Activated CD8-positive, alpha-beta memory T cell treated with anti-CD3 and anti-CD28 coated beads for 1 hour (primary cell): ENCODE data around the gene PLK2.

Experiments used
- DNase-seq, 2 donors: peaks; one replicate each; pipeline ENCODE4 v3.0.0-alpha.2; 2020; ENCODE audit warnings: low read depth in 1 of 2; ENCODE audit errors: extremely low read depth in 1 of 2

Gene PLK2

GRCh38 chr5:58460002-58460731 is at the start of gene PLK2:
TSS of gene PLK2 (minus strand) at chr5:58460086. CDS start at chr5:58459959, 127 bp downstream.
- peak; percentile 78 to 85 for DNase-seq

DNA sequence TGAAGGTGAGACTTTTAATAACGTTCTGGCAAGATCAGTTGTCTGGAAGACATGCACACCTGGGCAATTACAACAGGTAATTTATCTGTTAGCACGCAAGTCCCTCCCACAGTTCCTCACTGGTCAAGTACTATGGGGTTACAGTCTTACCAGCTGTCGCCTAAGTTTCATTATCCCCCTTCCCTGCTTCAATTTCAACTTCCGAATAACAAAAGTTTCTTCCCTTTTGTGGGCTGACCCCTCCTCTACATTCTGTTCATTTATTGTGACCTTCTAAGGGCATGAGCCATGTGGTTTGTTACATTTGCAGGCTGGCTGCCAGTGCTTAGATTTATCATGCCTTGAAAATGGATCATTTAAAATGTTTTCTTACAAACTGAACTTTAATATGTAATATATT is 47.8 kb upstream of the PLK2 start:
- no peak for DNase-seq

DNA sequence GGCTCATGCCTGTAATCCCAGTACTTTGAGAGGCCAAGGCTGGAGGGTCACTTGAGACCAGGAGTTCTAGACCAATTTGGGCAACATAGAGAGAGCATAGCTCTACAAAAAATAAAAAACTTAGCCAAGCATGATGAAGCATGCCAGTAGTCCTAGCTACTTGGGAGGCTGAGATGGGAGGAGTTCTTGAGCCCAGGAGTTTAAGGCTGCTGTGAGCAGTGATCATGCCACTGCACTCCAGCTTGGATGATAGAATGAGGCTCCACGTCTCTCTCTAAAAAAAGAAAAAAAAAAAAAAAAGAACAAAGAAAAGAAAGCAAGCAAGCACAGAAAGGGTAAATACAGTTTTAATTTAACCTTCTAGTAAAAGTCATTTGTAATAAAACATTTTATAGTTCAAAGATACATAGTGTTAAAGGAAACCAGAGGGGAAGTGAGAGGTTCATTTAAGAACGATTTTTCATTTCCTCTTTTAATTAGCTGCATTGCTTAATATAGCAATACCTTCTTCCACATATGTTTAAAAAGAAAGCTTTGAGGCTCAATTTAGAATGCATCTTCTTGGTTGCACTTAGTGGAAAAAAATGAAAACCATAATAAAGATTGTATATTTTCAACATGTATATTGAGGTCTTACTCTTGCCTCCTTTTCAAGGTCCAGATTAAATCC is 46.2 kb upstream of the PLK2 start:
- no peak for DNase-seq

DNA sequence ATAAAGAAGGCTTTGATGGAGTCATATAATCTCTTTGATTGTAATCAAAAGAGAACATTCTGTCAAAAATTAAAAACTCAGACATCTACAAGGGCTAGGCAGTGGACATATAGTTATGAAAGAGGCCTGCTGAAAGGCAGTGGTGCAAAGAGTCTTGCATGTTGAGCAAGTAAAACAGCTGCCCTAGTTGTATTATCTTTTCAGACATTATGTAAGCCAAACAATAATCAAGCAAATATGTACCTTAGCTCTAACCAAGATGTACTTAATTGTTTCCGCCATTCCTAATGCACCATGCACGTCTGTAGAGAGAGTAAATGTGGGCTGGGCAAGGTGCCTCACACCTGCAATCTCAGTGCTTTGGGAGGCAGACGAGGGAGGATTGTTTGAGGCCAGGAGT is 45.6 kb upstream of the PLK2 start:
- no peak for DNase-seq

- DNase-seq, result no peak
Observed at GRCh38 chr5:58504766-58505165, 44.9 kb upstream of the PLK2 start.

DNA sequence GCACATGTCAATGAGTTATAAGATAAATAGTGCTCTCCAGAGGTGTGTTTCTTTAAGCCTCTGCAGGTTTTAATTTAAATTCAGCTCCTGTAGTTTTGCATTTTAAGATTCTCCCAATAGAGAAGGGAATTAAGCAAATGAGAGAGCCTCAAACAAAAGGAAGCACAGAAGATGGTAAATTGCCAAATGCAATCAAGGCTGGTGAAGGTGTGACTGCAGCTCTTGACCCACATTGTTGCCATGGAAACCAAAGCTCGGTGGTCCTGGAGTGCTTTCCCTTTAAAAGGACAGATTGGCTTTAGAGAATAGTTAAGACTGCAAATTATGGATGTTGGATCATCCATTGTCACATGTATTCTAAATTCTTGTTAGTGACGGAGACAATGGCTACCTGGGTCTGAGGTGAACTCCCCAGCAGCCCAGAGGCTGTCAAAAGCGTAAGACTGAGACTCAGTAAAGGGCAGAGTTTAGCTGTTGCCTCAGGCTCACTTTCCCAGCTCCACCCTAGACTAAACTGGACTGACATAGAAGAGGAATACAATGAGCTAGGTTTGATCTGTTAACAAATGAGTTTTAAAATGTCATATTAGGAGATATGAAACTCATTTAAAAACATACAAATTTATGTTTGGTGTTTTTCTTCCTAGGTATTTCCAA is 43.6 kb upstream of the PLK2 start:
- DNase-seq, result no peak

- no peak for DNase-seq
Observed at GRCh38 chr5:58501778-58502417, 42.0 kb upstream of the PLK2 start.

GRCh38 chr5:58499941-58500340 is 40.1 kb upstream of the PLK2 start:
- no peak for DNase-seq

DNA sequence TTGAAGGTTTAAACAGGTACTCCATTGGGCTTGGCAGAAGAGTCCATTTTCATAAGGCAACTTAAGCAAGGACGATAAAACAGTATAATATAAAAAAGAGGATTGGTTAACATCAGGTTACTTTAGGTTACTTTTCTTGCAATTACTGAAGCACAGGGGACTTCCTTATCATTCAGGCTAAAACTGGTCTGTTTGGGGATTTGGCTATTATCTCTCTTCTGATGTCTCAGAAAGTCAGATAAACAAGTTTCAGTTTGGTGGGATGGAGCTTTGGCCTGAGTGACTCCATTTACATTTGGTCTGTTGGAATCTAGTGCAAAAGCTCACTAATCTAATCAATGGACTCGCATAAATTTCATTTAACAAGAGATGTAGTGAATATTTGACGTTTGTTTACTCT is 39.3 kb upstream of the PLK2 start:
- no peak for DNase-seq

GRCh38 chr5:58498340-58498942 is 38.6 kb upstream of the PLK2 start:
- DNase-seq, result no peak

DNA sequence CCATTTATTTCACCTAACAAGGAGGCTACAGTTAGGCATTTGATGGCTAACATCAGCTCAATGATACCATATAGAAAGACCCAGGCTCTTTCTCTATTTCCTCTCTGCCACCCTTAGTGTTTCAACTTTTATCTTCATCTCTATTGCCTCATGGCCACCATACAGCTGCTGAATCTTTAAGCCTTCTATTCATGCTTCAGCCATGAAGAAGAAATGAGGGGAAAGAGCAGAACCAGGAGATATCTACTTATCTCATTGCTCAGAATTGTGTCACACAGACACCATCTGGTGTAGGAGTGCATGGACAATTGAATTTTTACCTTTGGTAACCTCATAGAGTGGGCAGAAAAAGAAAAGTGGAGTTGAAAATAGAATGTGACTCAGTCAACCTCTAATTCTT is 38.0 kb upstream of the PLK2 start:
- no peak for DNase-seq

DNA sequence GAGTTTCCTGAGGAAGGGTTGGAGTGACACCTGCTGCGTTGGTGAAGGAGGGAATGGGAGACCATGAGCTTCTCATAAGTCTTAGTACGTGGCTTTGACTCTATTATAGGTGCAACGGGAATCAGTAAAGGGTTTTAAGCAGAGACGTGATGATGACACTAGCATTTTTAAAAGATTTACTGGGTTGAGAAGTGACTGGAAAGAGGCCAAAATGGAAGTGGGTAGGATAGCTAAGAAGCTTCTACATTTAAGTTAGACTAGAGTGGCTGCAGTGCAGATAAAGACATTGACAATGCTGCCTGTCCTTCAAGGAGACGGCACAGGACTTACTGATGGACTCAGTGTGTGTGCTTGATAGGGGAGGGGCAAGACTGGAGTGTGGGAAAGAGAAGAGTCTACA is 37.5 kb upstream of the PLK2 start:
- no peak for DNase-seq

DNA sequence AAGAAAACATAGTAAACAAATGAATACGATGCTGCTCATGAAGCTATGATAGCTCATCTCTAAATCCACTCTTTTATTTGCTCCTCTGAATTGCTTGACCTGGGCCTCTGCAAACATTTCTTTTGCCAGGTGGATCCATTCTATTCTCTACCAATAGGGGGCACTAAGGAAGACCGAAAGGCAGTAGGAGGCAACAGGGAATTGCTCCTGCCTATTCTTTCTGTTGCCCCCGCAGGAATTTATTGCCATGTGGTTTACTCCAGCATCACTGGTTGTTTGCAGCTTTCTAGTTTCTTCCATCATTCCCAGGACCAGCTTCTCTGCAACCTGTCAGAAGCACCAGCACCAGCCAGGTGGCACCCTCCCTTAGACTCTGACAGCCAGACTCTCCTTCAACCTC is 36.6 kb upstream of the PLK2 start:
- no peak for DNase-seq

- no peak for DNase-seq
Observed at GRCh38 chr5:58493141-58493540, 33.3 kb upstream of the PLK2 start.

DNA sequence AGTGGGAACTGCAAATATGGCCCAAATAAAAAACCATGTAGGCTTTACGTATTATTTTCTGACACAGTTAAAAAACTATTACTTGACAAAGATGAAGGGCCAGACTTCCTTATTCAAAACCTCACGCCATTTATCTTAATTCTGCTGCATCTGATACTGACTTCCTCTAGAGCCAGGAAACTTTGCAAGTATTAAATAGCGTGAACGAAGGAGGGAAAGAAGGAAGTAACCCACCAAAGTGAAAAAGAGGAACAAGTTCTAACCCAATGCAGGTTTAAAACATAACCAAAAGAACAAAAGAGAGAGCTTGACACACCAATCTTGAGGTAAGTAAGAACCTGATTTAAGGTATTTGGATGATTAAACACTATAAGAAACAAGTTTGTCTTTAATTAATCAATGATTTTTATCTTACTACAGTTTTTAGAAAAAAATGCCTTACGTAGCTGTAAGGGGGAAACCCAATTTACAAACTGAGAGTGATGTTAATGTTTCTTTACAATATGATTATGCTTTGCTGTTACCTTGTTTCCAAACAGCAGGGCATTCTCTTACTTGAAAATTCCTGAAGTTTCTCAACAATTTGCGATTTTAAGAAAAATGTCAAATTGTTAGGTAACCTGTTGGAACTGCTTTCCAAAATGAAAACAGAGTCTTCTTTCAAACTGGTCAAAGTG is 31.5 kb upstream of the PLK2 start, which contains the start of gene GAPT:
Gene GAPT, plus strand, starts transcription at position 220 of the 677 bp plus-strand sequence. CDS start 3,102 bp downstream, outside the sequence.
- no peak for DNase-seq

DNA sequence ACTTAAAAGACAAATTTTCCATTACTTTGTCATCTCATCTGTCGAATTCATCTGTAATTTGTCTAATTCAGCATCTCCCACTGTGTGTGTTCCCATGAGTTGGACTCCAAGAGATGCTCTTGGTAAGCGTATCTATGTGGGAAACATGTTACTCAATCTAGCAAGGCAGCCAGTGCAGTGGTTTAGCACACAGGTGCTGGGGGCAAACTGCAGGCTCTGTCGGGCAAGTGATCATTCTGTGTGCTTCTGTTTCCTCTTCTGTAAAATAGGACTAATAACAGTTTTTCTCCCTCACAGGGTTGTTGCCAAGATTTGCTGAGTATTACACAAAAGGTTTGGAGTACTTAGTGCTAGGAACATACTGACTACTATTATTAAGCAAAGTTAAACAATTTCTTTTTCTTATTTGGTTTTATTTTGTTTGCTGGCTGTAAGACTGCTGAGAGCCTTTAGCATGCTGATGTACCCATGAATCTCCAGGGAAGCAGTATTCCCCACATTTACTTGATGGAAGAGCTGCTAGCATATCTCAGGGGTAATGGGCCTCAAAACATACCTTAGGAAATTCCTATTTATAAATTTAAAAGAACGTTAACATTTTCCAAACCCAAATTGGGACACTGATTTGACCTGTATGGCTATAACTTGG is 30.6 kb upstream of the PLK2 start:
- DNase-seq, result no peak

DNA sequence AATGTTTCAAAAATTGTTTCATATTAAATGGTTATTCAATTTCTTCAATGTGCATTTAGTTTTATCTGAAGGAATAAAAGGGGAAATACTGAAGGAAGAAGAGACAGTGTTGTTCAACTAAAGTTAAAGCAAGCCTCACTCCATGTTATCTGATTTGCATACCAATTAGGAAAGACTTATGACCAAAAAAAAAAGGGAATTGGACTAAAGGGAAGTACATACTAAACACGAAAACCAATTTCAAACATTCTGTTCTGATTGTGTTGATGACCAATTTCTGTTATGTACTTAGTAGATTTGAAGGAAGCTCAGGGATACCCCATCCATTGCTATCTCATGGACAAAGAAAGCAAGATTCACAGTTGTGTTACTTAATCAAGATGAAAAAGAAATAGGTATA is 26.4 kb upstream of the PLK2 start:
- no peak for DNase-seq

DNA sequence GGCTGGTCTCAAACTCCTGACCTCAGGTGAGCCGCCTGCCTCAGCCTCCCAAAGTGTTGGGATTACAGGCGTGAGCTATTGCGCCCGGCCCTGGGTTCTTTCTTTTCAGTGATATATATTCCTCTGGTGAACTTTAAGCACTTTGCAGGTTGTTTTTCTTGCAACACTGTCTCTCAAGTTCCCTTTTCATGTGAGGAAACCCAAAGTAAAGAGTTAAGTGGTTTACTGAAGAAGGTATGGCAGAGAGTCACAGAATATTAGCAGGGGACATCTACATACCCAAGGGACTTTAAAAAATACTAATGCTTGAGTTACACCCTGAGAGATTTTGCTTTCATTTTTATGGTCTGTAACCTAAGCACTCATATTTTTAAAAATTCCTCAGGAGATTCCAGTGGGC is 24.6 kb upstream of the PLK2 start:
- no peak for DNase-seq

- DNase-seq, result no peak
Observed at GRCh38 chr5:58482536-58482935, 22.6 kb upstream of the PLK2 start.

GRCh38 chr5:58481828-58482227 is 21.9 kb upstream of the PLK2 start:
- DNase-seq, result no peak
